SU-DHL-6 (cell line): Measurements from ENCODE around the gene MRPS14.

ENCODE experiments used
- CTCF ChIP-seq: fragments of 200-600 bp; sonication (generic); IDR thresholded peaks from one replicate; pipeline ENCODE4 v1.5.1; 2017; ENCODE audit warnings: antibody characterized with exemption, mild to moderate bottlenecking, low read length, moderate library complexity; ENCODE audit not compliant: insufficient read depth, poor library complexity, severe bottlenecking
- EZH2phosphoT487 ChIP-seq: fragments of 200-600 bp; sonication (generic), shearing (Covaris generic); conservative IDR thresholded peaks from 2 replicates; pipeline ENCODE4 v1.6.1; 2018; ENCODE audit warnings: mild to moderate bottlenecking, antibody characterized with exemption, low read length, moderate library complexity, mixed read lengths

- TF ChIP-seq CTCF = no peak
- no peak for TF ChIP-seq EZH2phosphoT487
Observed at GRCh38 chr1:174989536-174990220, 33.5 kb downstream of the MRPS14 start.
